ENCODE results near the gene CEP57L1. TPM values are rescaled to one million over a fixed set of nuclear protein-coding genes. Genes with fewer than 3 reads are reported as not detected.

The CEP57L1 gene
- total RNA-seq, 1 donor from 2014 or later, result 22.7 TPM

DNA sequence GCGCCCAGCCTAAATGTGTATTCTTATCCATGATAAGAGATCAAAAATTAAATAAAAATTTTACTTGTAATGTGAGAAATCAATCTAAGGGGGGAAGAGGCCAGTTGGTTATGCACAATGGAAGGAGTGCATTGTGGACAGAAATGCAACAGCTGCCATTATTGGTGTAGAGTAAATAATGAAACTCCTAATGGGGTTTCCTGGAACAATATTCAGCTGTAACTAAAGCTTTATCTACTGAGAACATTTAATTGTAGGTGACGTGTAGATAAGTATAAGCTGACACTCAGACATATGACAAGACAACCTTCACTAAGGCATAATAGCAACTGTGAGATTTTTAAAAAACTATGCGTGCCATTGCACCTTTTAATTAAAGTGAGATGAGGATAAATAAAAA, 71.4 kb downstream of the CEP57L1 start:
- no peak overlapping the region for H3K27ac Mint-ChIP-seq (ENCODE audit: unreplicated experiment)
- no peaks in the 10 kb centered on the region for H3K4me1 Mint-ChIP-seq (ENCODE audit: low read depth, unreplicated experiment)
- H3K9me3 Mint-ChIP-seq (ENCODE audit: unreplicated experiment), result no peaks in the 10 kb centered on the region
- TF ChIP-seq, protein P1, sequence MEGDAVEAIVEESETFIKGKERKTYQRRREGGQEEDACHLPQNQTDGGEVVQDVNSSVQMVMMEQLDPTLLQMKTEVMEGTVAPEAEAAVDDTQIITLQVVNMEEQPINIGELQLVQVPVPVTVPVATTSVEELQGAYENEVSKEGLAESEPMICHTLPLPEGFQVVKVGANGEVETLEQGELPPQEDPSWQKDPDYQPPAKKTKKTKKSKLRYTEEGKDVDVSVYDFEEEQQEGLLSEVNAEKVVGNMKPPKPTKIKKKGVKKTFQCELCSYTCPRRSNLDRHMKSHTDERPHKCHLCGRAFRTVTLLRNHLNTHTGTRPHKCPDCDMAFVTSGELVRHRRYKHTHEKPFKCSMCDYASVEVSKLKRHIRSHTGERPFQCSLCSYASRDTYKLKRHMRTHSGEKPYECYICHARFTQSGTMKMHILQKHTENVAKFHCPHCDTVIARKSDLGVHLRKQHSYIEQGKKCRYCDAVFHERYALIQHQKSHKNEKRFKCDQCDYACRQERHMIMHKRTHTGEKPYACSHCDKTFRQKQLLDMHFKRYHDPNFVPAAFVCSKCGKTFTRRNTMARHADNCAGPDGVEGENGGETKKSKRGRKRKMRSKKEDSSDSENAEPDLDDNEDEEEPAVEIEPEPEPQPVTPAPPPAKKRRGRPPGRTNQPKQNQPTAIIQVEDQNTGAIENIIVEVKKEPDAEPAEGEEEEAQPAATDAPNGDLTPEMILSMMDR (IDR thresholded peaks at IDR 0.05; ENCODE audit: partially characterized antibody, unreplicated experiment), result no peak
- no peak for DNase-seq
- H3K36me3 Mint-ChIP-seq (ENCODE audit: unreplicated experiment), result no peaks in the 10 kb centered on the region
- no peaks in the 10 kb centered on the region for H3K27me3 Mint-ChIP-seq (ENCODE audit: unreplicated experiment)
- H3K4me3 Mint-ChIP-seq (ENCODE audit: unreplicated experiment), result no peak overlapping the region

DNA sequence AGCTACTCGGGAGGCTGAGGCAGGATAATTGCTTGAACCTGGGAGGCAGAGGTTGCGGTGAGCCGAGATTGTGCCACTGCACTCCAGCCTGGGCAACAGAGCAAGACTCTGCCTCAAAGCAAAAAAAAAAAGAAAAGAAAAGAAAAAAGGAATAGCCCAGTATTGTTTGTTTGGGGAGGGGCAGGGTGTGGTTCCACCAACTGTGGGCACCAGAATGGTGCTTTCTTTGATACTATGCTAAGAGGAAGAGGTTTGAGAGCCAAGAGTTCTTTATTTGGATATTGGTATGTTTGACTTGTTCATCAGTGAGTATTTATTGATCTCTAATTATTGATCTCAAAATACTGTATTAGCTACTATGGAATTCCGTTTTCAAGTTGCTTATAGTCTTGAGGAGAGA, 72.3 kb downstream of the CEP57L1 start:
- TF ChIP-seq, protein P1 (IDR thresholded peaks at IDR 0.05; ENCODE audit: partially characterized antibody, unreplicated experiment), result no peak
- no peaks in the 10 kb centered on the region for H3K9me3 Mint-ChIP-seq (ENCODE audit: unreplicated experiment)
- H3K4me3 Mint-ChIP-seq (ENCODE audit: unreplicated experiment), result no peak overlapping the region
- no peaks in the 10 kb centered on the region for H3K4me1 Mint-ChIP-seq (ENCODE audit: low read depth, unreplicated experiment)
- H3K27me3 Mint-ChIP-seq (ENCODE audit: unreplicated experiment), result no peaks in the 10 kb centered on the region
- DNase-seq, result no peak
- H3K36me3 Mint-ChIP-seq (ENCODE audit: unreplicated experiment), result no peaks in the 10 kb centered on the region
- no peak overlapping the region for H3K27ac Mint-ChIP-seq (ENCODE audit: unreplicated experiment)

GRCh38 chr6:109170333-109170732, 75.0 kb downstream of the CEP57L1 start:
- no peak for DNase-seq
- Mint-ChIP-seq H3K27me3 (ENCODE audit: unreplicated experiment) (no peaks in the 10 kb centered on the region), H3K4me1 (ENCODE audit: low read depth, unreplicated experiment) (no peaks in the 10 kb centered on the region), H3K36me3 (ENCODE audit: unreplicated experiment) (no peaks in the 10 kb centered on the region), H3K27ac (ENCODE audit: unreplicated experiment) (no peak overlapping the region), H3K4me3 (ENCODE audit: unreplicated experiment) (no peak overlapping the region), H3K9me3 (ENCODE audit: unreplicated experiment) (no peaks in the 10 kb centered on the region)
- TF ChIP-seq, protein P1 (IDR thresholded peaks at IDR 0.05; ENCODE audit: partially characterized antibody, unreplicated experiment), result no peak

GRCh38 chr6:109172101-109172746, 76.9 kb downstream of the CEP57L1 start:
- Mint-ChIP-seq H3K4me3 (ENCODE audit: unreplicated experiment) (no peak overlapping the region), H3K27ac (ENCODE audit: unreplicated experiment) (no peak overlapping the region), H3K9me3 (ENCODE audit: unreplicated experiment) (no peaks in the 10 kb centered on the region), H3K27me3 (ENCODE audit: unreplicated experiment) (no peaks in the 10 kb centered on the region), H3K4me1 (ENCODE audit: low read depth, unreplicated experiment) (no peaks in the 10 kb centered on the region), H3K36me3 (ENCODE audit: unreplicated experiment) (no peaks in the 10 kb centered on the region)
- DNase-seq, result no peak
- TF ChIP-seq, protein P1 (IDR thresholded peaks at IDR 0.05; ENCODE audit: partially characterized antibody, unreplicated experiment), result no peak

- Mint-ChIP-seq H3K4me3 (ENCODE audit: unreplicated experiment) (no peak overlapping the region), H3K4me1 (ENCODE audit: low read depth, unreplicated experiment) (no peaks in the 10 kb centered on the region), H3K36me3 (ENCODE audit: unreplicated experiment) (no peaks in the 10 kb centered on the region)
These were observed 79.6 kb downstream of the CEP57L1 start for GRCh38 chr6:109174916-109175315.

More at GRCh38 chr6:109174916-109175315, 79.6 kb downstream of the CEP57L1 start:
- H3K27ac Mint-ChIP-seq (ENCODE audit: unreplicated experiment), result no peak overlapping the region
- no peaks in the 10 kb centered on the region for H3K27me3 Mint-ChIP-seq (ENCODE audit: unreplicated experiment)
- no peak for DNase-seq
- TF ChIP-seq, protein P1 (IDR thresholded peaks at IDR 0.05; ENCODE audit: partially characterized antibody, unreplicated experiment), result no peak
- peaks cover 2% of the 10 kb centered on the region for H3K9me3 Mint-ChIP-seq (ENCODE audit: unreplicated experiment)
